Epithelial cell of umbilical artery (primary cell): ENCODE measurements around the gene BTBD3. TPM values are rescaled to one million over a fixed set of nuclear protein-coding genes. Genes with fewer than 3 reads are reported as not detected.

Source experiments
- total RNA-seq: library from RNA; depleted of rRNA; stranded (reverse); fragments of >200 nt; gene quantifications from 2 replicates; pipeline ENCODE4 v1.2.3, GENCODE V29; 2014

BTBD3 gene
- total RNA-seq, result 22.0 and 26.3 TPM in 2 replicates

DNA sequence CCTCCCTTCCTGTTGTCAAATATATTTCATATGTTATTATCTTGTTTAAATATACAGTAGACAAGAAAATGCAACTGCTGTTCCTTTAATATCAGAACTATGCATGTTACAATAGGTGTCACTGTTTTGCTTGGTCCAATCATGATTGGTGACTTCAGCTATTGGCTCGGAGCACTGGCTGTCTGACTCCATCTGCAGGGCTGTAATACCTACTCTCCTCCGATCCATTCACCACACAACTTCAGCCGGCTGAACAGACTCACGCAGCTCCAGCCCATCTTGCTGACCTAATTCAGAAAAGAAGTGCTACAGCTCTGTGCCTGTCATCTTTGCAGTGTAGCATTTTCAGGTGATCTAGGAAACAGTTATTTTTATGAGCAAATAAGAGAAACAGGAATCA lies at the start of gene BTBD3:
Gene BTBD3 (plus strand): TSS at position 231 of the 400 bp plus-strand sequence. CDS start 383 bp downstream, outside the sequence.

